ENCODE data around the gene PTPRN2. TPM values are rescaled to one million over a fixed set of nuclear protein-coding genes. Genes with fewer than 3 reads are reported as not detected.

The PTPRN2 gene
- polyA plus RNA-seq, 6 donors from 2014 or later, result 1.4 to 4.6 (median 3.8) TPM

- Mint-ChIP-seq H3K4me1 (no peaks in the 10 kb centered on the region), H3K9me3 (peaks cover 0 to 4% (median 0%) of the 10 kb centered on the region in 7 donors), H3K36me3 (no peaks in the 10 kb centered on the region), H3K4me3 (no peak overlapping the region), H3K27ac (no peak overlapping the region), H3K27me3 (peaks cover 0 to 7% (median 3%) of the 10 kb centered on the region in 3 donors)
- DNase-seq, result no peak
- no peak for ATAC-seq (ENCODE audit: low read depth in 2 of 2)
Measured at GRCh38 chr7:157605638-157606037, 982.0 kb downstream of the PTPRN2 start.

DNA sequence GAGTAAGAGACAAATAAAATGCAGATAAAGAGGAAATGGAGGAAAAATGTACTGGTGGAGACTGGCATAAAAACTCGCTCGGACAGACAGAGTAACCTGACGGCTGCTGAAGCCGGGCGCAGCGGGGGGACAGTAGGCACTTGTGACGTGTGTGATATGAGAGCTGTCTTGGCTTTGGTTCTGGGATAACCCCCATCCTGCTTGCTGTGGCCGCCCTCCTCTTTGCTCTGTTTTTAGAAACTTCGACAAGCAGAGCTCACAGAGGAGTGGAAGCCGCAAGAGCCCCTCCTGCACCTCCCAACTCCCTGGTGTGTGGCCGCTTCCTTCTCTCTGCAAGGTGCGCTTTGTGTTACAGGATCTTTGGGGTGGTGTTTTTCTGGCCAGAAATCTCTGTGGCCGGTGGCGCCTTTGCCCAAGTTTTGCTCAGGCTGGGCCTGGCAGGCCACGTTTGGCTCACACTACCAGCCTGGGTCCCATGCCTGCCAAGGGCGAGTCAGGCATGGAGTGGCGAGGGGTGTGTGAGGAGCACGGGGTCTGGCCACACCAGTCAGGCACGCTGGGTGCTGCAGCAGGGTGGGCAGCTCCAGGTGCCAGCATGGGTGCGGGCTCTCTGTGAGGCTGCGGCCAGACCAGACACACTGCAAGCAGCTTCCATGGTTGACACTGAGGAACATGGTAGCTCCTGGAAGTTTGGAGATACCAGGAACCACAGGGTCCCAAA is 982.8 kb downstream of the PTPRN2 start:
- Mint-ChIP-seq H3K36me3 (no peaks in the 10 kb centered on the region), H3K4me3 (peak overlapping the region in 1 of 8 donors; percentile 40), H3K27me3 (peaks cover 0 to 14% (median 3%) of the 10 kb centered on the region in 3 donors), H3K27ac (no peak overlapping the region), H3K4me1 (no peaks in the 10 kb centered on the region), H3K9me3 (peaks cover 0 to 4% (median 0%) of the 10 kb centered on the region in 7 donors)
- ATAC-seq (ENCODE audit: low read depth in 2 of 2) (no peak), DNase-seq (no peak)

GRCh38 chr7:157603716-157604115 is 983.9 kb downstream of the PTPRN2 start:
- no peak overlapping the region for H3K4me3 Mint-ChIP-seq
- DNase-seq (no peak), ATAC-seq (ENCODE audit: low read depth in 2 of 2) (no peak)
- peaks cover 0 to 16% (median 3%) of the 10 kb centered on the region in 3 donors for H3K27me3 Mint-ChIP-seq
- no peaks in the 10 kb centered on the region for H3K4me1 Mint-ChIP-seq
- H3K27ac Mint-ChIP-seq, result no peak overlapping the region
- no peaks in the 10 kb centered on the region for H3K9me3 Mint-ChIP-seq
- H3K36me3 Mint-ChIP-seq, result no peaks in the 10 kb centered on the region

GRCh38 chr7:157603005-157603404 is 984.6 kb downstream of the PTPRN2 start:
- Mint-ChIP-seq H3K36me3 (no peaks in the 10 kb centered on the region), H3K27ac (no peak overlapping the region)
- DNase-seq, result no peak

GRCh38 chr7:157602581-157602980 is 985.0 kb downstream of the PTPRN2 start:
- H3K4me3 Mint-ChIP-seq, result no peak overlapping the region
- no peak overlapping the region for H3K27ac Mint-ChIP-seq
- H3K4me1 Mint-ChIP-seq, result no peaks in the 10 kb centered on the region
- no peaks in the 10 kb centered on the region for H3K36me3 Mint-ChIP-seq
- H3K27me3 Mint-ChIP-seq, result peaks cover 0 to 16% (median 3%) of the 10 kb centered on the region in 3 donors
- no peaks in the 10 kb centered on the region for H3K9me3 Mint-ChIP-seq
- ATAC-seq (ENCODE audit: low read depth in 2 of 2) (no peak), DNase-seq (no peak)

More at GRCh38 chr7:157603005-157603404, 984.6 kb downstream of the PTPRN2 start:
- Mint-ChIP-seq H3K4me3 (no peak overlapping the region), H3K27me3 (peaks cover 0 to 16% (median 3%) of the 10 kb centered on the region in 3 donors), H3K9me3 (no peaks in the 10 kb centered on the region), H3K4me1 (no peaks in the 10 kb centered on the region)
- ATAC-seq (ENCODE audit: low read depth in 2 of 2), result no peak

DNA sequence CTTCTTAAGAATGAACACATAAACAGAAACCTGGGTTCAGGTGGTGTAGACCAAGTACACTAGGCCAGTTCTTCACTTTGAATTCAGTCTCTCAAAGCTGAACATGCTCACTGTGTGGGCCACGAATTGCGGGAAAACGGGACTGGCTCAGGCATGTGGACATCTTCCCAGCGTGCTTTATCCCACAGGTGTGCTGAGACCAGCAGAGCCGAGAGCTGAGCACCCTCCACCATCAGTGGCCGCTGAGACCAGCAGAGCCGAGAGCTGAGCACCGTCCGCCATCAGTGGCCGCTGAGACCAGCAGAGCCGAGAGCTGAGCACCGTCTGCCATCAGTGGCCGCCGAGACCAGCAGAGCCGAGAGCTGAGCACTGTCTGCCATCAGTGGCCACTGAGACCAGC is 985.5 kb downstream of the PTPRN2 start:
- H3K9me3 Mint-ChIP-seq, result no peaks in the 10 kb centered on the region
- DNase-seq (no peak), ATAC-seq (ENCODE audit: low read depth in 2 of 2) (no peak)
- H3K4me3 Mint-ChIP-seq, result no peak overlapping the region
- no peaks in the 10 kb centered on the region for H3K36me3 Mint-ChIP-seq
- H3K27ac Mint-ChIP-seq, result no peak overlapping the region
- H3K4me1 Mint-ChIP-seq, result no peaks in the 10 kb centered on the region
- peaks cover 0 to 16% (median 3%) of the 10 kb centered on the region in 3 donors for H3K27me3 Mint-ChIP-seq

GRCh38 chr7:157601530-157601929 is 986.1 kb downstream of the PTPRN2 start:
- no peak overlapping the region for H3K27ac Mint-ChIP-seq
- peaks cover 0 to 16% (median 3%) of the 10 kb centered on the region in 3 donors for H3K27me3 Mint-ChIP-seq
- no peak overlapping the region for H3K4me3 Mint-ChIP-seq
- no peaks in the 10 kb centered on the region for H3K36me3 Mint-ChIP-seq
- H3K4me1 Mint-ChIP-seq, result no peaks in the 10 kb centered on the region
- ATAC-seq (ENCODE audit: low read depth in 2 of 2) (no peak), DNase-seq (no peak)
- no peaks in the 10 kb centered on the region for H3K9me3 Mint-ChIP-seq

- no peak overlapping the region for H3K27ac Mint-ChIP-seq
- H3K27me3 Mint-ChIP-seq, result peaks cover 0 to 17% (median 2%) of the 10 kb centered on the region in 3 donors
Measured at GRCh38 chr7:157599491-157599890, 988.1 kb downstream of the PTPRN2 start.

GRCh38 chr7:157597562-157597961 is 990.1 kb downstream of the PTPRN2 start:
- peak overlapping the region in 1 of 6 donors; percentile 52 for H3K27ac Mint-ChIP-seq
- H3K4me3 Mint-ChIP-seq, result no peak overlapping the region

More at GRCh38 chr7:157599491-157599890, 988.1 kb downstream of the PTPRN2 start:
- no peak for DNase-seq
- Mint-ChIP-seq H3K4me1 (no peaks in the 10 kb centered on the region), H3K36me3 (no peaks in the 10 kb centered on the region), H3K4me3 (no peak overlapping the region), H3K9me3 (no peaks in the 10 kb centered on the region)
- no peak for ATAC-seq (ENCODE audit: low read depth in 2 of 2)

GRCh38 chr7:157596881-157597280 is 990.7 kb downstream of the PTPRN2 start:
- H3K27me3 Mint-ChIP-seq, result peaks cover 0 to 13% (median 0%) of the 10 kb centered on the region in 3 donors
- DNase-seq, result no peak
- H3K9me3 Mint-ChIP-seq, result peaks cover 0 to 2% (median 0%) of the 10 kb centered on the region in 7 donors
- no peaks in the 10 kb centered on the region for H3K4me1 Mint-ChIP-seq
- H3K36me3 Mint-ChIP-seq, result peaks cover 0 to 4% of the 10 kb centered on the region in 2 donors
- no peak overlapping the region for H3K4me3 Mint-ChIP-seq
- no peak for ATAC-seq (ENCODE audit: low read depth in 2 of 2)
- no peak overlapping the region for H3K27ac Mint-ChIP-seq

More at GRCh38 chr7:157597562-157597961, 990.1 kb downstream of the PTPRN2 start:
- DNase-seq, result no peak
- peaks cover 0 to under 1% (median 0%) of the 10 kb centered on the region in 7 donors for H3K9me3 Mint-ChIP-seq
- no peak for ATAC-seq (ENCODE audit: low read depth in 2 of 2)
- peaks cover 0 to 4% of the 10 kb centered on the region in 2 donors for H3K36me3 Mint-ChIP-seq
- no peaks in the 10 kb centered on the region for H3K4me1 Mint-ChIP-seq
- peaks cover 0 to 13% (median 0%) of the 10 kb centered on the region in 3 donors for H3K27me3 Mint-ChIP-seq

GRCh38 chr7:157596471-157596870 is 991.2 kb downstream of the PTPRN2 start:
- no peak for ATAC-seq (ENCODE audit: low read depth in 2 of 2)
- no peak for DNase-seq
- Mint-ChIP-seq H3K36me3 (peaks cover 0 to 4% of the 10 kb centered on the region in 2 donors), H3K9me3 (peaks cover 0 to 2% (median 0%) of the 10 kb centered on the region in 7 donors), H3K4me1 (no peaks in the 10 kb centered on the region), H3K27ac (no peak overlapping the region), H3K27me3 (peaks cover 0 to 13% (median 0%) of the 10 kb centered on the region in 3 donors), H3K4me3 (no peak overlapping the region)

- ATAC-seq (ENCODE audit: low read depth in 2 of 2), result no peak
- H3K36me3 Mint-ChIP-seq, result peaks cover 0 to 4% of the 10 kb centered on the region in 2 donors
Measured at GRCh38 chr7:157596026-157596425, 991.6 kb downstream of the PTPRN2 start.

DNA sequence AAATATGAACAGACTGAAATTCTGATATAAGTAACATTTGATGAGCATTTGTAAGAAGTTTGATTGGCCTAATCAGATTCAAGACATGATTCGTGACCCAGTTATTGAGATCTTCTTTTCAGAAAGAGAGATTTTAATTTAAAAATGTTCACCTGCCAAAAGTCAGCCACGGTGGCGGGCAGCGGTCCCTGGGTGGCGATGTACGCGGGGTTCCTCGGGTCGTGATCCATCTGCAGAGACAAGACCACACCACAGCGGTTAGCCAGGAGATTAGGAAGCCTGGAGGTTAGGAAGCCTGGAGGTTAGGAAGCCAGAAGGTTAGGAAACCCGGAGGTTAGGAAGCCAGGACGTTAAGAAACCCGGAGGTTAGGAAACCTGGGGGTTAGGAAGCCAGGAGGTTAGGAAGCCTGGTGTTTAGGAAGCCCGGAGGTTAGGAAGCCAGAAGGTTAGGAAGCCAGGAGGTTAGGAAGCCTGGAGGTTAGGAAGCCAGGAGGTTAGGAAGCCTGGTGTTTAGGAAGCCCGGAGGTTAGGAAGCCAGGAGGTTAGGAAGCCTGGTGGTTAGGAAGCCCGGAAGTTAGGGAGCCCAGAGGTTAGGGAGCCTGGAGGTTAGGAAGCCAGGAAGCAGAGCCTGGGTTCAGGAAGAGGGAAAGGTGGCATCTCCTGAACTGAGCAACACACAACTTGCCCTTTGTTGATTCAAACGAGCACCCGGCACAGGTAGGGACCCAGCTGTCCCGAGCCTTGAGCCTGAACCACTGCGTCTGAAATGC is 992.4 kb downstream of the PTPRN2 start:
- no peak for ATAC-seq (ENCODE audit: low read depth in 2 of 2)
- peaks cover 0 to 4% of the 10 kb centered on the region in 2 donors for H3K36me3 Mint-ChIP-seq
- H3K27ac Mint-ChIP-seq, result peak overlapping the region in 1 of 6 donors; percentile 49
- DNase-seq, result no peak
- peaks cover 0 to 2% (median 0%) of the 10 kb centered on the region in 7 donors for H3K9me3 Mint-ChIP-seq
- H3K4me3 Mint-ChIP-seq, result no peak overlapping the region
- H3K27me3 Mint-ChIP-seq, result peaks cover 0 to 19% (median 6%) of the 10 kb centered on the region in 3 donors
- H3K4me1 Mint-ChIP-seq, result no peaks in the 10 kb centered on the region

More at GRCh38 chr7:157596026-157596425, 991.6 kb downstream of the PTPRN2 start:
- Mint-ChIP-seq H3K9me3 (peaks cover 0 to 2% (median 0%) of the 10 kb centered on the region in 7 donors), H3K4me1 (no peaks in the 10 kb centered on the region), H3K27ac (no peak overlapping the region), H3K27me3 (peaks cover 0 to 15% (median under 1%) of the 10 kb centered on the region in 3 donors), H3K4me3 (no peak overlapping the region)
- DNase-seq, result no peak
